ENCODE results near the gene PPP1R1C.

DNA sequence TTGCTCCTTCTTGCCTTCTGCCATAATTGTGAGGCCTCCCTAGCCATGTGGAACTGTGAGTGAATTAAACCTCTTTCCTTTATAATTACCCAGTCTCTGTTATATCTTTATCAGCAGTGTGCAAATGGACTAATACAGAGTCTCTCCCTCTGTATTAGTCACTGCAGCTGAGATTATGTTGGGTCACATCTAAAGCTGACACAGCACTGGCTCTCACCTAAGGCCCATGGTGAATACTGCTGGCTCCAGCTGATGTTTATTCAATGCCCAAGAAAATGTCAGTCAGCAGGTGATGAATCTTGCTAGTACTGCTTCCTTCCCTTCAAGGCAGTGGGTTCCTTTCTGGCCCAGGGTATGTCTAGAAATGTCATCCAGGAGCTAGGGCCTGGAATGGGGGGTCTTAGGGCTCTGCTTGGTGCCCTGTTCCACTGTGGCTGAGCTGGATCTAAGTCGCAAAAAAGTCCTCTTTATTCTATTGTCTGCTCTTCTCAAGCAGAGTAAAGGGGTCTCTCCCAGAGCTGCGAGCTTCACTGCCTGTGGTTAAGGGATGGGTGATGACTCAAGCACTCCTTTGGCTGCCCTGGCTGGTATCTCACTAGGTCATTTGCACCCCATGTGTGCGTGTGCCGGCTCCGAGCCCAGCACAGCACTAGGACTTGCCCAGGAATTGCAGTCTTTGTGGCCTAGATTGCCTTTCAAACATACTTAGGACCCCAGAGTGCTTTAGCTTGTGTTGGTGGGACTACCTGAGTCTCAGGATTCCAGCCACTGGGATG lies 29.9 kb downstream of the PPP1R1C start:
- TF ChIP-seq RFX5 (IDR thresholded peaks at IDR 0.05; ENCODE audit: low read depth, low read length) = no peak
- TF ChIP-seq, protein P1, sequence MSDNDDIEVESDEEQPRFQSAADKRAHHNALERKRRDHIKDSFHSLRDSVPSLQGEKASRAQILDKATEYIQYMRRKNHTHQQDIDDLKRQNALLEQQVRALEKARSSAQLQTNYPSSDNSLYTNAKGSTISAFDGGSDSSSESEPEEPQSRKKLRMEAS (IDR thresholded peaks at IDR 0.05) = no peak
- no peak for TF ChIP-seq KDM1A (CRISPR knock-in tag; IDR thresholded peaks at IDR 0.05)
- no peak for TF ChIP-seq NFIC (IDR thresholded peaks at IDR 0.05; ENCODE audit: low read length)
- TF ChIP-seq, protein P2, sequence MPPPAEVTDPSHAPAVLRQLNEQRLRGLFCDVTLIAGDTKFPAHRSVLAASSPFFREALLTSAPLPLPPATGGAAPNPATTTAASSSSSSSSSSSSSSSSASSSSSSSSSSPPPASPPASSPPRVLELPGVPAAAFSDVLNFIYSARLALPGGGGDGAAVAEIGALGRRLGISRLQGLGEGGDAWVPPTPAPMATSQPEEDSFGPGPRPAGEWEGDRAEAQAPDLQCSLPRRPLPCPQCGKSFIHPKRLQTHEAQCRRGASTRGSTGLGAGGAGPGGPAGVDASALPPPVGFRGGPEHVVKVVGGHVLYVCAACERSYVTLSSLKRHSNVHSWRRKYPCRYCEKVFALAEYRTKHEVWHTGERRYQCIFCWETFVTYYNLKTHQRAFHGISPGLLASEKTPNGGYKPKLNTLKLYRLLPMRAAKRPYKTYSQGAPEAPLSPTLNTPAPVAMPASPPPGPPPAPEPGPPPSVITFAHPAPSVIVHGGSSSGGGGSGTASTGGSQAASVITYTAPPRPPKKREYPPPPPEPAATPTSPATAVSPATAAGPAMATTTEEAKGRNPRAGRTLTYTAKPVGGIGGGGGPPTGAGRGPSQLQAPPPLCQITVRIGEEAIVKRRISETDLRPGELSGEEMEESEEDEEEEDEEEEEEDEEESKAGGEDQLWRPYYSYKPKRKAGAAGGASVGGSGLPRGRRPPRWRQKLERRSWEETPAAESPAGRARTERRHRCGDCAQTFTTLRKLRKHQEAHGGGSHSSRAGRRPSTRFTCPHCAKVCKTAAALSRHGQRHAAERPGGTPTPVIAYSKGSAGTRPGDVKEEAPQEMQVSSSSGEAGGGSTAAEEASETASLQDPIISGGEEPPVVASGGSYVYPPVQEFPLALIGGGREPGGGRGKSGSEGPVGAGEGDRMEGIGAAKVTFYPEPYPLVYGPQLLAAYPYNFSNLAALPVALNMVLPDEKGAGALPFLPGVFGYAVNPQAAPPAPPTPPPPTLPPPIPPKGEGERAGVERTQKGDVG (CRISPR knock-in tag; IDR thresholded peaks at IDR 0.05; ENCODE audit: borderline replicate concordance) = no peak
- no peak for TF ChIP-seq ZBTB38 (CRISPR knock-in tag; IDR thresholded peaks at IDR 0.05)
- no peak for TF ChIP-seq TBX2 (CRISPR knock-in tag; IDR thresholded peaks at IDR 0.05; ENCODE audit: borderline replicate concordance)
- no peak for TF ChIP-seq RXRA (CRISPR knock-in tag; IDR thresholded peaks at IDR 0.05)
- TF ChIP-seq, protein P3, sequence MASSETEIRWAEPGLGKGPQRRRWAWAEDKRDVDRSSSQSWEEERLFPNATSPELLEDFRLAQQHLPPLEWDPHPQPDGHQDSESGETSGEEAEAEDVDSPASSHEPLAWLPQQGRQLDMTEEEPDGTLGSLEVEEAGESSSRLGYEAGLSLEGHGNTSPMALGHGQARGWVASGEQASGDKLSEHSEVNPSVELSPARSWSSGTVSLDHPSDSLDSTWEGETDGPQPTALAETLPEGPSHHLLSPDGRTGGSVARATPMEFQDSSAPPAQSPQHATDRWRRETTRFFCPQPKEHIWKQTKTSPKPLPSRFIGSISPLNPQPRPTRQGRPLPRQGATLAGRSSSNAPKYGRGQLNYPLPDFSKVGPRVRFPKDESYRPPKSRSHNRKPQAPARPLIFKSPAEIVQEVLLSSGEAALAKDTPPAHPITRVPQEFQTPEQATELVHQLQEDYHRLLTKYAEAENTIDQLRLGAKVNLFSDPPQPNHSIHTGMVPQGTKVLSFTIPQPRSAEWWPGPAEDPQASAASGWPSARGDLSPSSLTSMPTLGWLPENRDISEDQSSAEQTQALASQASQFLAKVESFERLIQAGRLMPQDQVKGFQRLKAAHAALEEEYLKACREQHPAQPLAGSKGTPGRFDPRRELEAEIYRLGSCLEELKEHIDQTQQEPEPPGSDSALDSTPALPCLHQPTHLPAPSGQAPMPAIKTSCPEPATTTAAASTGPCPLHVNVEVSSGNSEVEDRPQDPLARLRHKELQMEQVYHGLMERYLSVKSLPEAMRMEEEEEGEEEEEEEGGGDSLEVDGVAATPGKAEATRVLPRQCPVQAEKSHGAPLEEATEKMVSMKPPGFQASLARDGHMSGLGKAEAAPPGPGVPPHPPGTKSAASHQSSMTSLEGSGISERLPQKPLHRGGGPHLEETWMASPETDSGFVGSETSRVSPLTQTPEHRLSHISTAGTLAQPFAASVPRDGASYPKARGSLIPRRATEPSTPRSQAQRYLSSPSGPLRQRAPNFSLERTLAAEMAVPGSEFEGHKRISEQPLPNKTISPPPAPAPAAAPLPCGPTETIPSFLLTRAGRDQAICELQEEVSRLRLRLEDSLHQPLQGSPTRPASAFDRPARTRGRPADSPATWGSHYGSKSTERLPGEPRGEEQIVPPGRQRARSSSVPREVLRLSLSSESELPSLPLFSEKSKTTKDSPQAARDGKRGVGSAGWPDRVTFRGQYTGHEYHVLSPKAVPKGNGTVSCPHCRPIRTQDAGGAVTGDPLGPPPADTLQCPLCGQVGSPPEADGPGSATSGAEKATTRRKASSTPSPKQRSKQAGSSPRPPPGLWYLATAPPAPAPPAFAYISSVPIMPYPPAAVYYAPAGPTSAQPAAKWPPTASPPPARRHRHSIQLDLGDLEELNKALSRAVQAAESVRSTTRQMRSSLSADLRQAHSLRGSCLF (CRISPR knock-in tag; IDR thresholded peaks at IDR 0.05; ENCODE audit: borderline replicate concordance) = no peak
